ENCODE results near the gene SPCS2. TPM values are rescaled to one million over a fixed set of nuclear protein-coding genes. Genes with fewer than 3 reads are reported as not detected.

Gene SPCS2
- total and polyA plus RNA-seq, 8 donors: 75.0 to 132 (median 103) TPM

- DNase-seq: no peak
- no peaks in the 10 kb centered on the region for H3K36me3 ChIP-seq
- no peak overlapping the region for H3K27ac ChIP-seq
- ATAC-seq: no peak
- no peak for TF ChIP-seq CTCF (IDR thresholded peaks at IDR 0.05)
- H3K27me3 ChIP-seq: no peaks in the 10 kb centered on the region
- 23 to 39% methylated on average over 1 of the region's 1 CpG for WGBS, 2 donors
- H3K4me1 ChIP-seq: peaks cover 0 to 5% (median 0%) of the 10 kb centered on the region in 3 donors
- no peaks in the 10 kb centered on the region for H3K9me3 ChIP-seq
- intact Hi-C loops (cut with DNase I): loop anchor here in 1 of 3 donors (10.0 kb wide), 1 partner anchor 220 kb away; the partner anchor contains the start of gene TPBGL
- no peak overlapping the region for H3K4me3 ChIP-seq
- no peak for FAIRE-seq
Measured at GRCh38 chr11:75024764-75025211, 75.7 kb downstream of the SPCS2 start.

GRCh38 chr11:75025561-75025960 lies 76.5 kb downstream of the SPCS2 start:
- no peaks in the 10 kb centered on the region for H3K36me3 ChIP-seq
- FAIRE-seq (no peak), ATAC-seq (no peak), DNase-seq (no peak)
- H3K27me3 ChIP-seq: no peaks in the 10 kb centered on the region
- H3K9me3 ChIP-seq: no peaks in the 10 kb centered on the region
- H3K27ac ChIP-seq: no peak overlapping the region
- intact Hi-C loops (cut with DNase I): loop anchor here in 1 of 3 donors (10.0 kb wide), 1 partner anchor 219 kb away; the partner anchor contains the start of gene TPBGL
- WGBS, 2 donors: 97 to 100% methylated on average over 1 of the region's 1 CpG
- no peak overlapping the region for H3K4me3 ChIP-seq
- H3K4me1 ChIP-seq: peaks cover 0 to 5% (median 0%) of the 10 kb centered on the region in 3 donors
- TF ChIP-seq CTCF (IDR thresholded peaks at IDR 0.05): no peak

GRCh38 chr11:75028321-75028720 lies 79.3 kb downstream of the SPCS2 start:
- no peak overlapping the region for H3K4me3 ChIP-seq
- H3K27ac ChIP-seq: no peak overlapping the region
- H3K36me3 ChIP-seq: no peaks in the 10 kb centered on the region
- DNase-seq (no peak), ATAC-seq (no peak), FAIRE-seq (no peak)
- H3K4me1 ChIP-seq: no peaks in the 10 kb centered on the region
- H3K27me3 ChIP-seq: no peaks in the 10 kb centered on the region
- intact Hi-C loops (cut with DNase I): loop anchor here in 1 of 3 donors (10.0 kb wide), 1 partner anchor 216 kb away; the partner anchor contains the start of gene TPBGL
- no peaks in the 10 kb centered on the region for H3K9me3 ChIP-seq
- TF ChIP-seq CTCF (IDR thresholded peaks at IDR 0.05): no peak

Other genes starting within 250 kb of the SPCS2 start
- gene CHRDL2, start 217.8 kb upstream of the SPCS2 start, total RNA-seq: 1 to 10 TPM in 2 of 6 donors, under 1 TPM in 3, not detected in 1; 0.72 to 6.9 (median 0.82) TPM
- 1 to 10 TPM; 2.0 to 3.8 TPM for gene CHRDL2, start 217.8 kb upstream of the SPCS2 start, polyA plus RNA-seq
- 10 to 100 TPM in 1 of 6 donors, 1 to 10 TPM in 5; 6.7 to 12.0 (median 7.5) TPM for gene RNF169, start 200.4 kb upstream of the SPCS2 start, total RNA-seq
- 1 to 10 TPM; 2.3 to 3.5 TPM for gene RNF169, start 200.4 kb upstream of the SPCS2 start, polyA plus RNA-seq
- gene XRRA1, start 175 bp upstream of the SPCS2 start, total RNA-seq: 10 to 100 TPM in 3 of 6 donors, 1 to 10 TPM in 3; 7.5 to 22.5 (median 9.9) TPM
- 1 to 10 TPM; 2.4 to 6.1 TPM for gene XRRA1, start 175 bp upstream of the SPCS2 start, polyA plus RNA-seq
- gene NEU3, start 39.7 kb downstream of the SPCS2 start, total RNA-seq: 1 to 10 TPM; 3.1 to 7.2 (median 4.0) TPM
- gene NEU3, start 39.7 kb downstream of the SPCS2 start, polyA plus RNA-seq: 1 to 10 TPM; 3.8 to 6.2 TPM
- gene OR2AT4, start 147.6 kb downstream of the SPCS2 start, total RNA-seq: not detected
- under 1 TPM in 1 of 2 donors, not detected in 1; under 0.01 TPM for gene OR2AT4, start 147.6 kb downstream of the SPCS2 start, polyA plus RNA-seq
- 10 to 100 TPM; 10.3 to 71.4 (median 31.5) TPM for gene SLCO2B1, start 201.8 kb downstream of the SPCS2 start, total RNA-seq
- gene SLCO2B1, start 201.8 kb downstream of the SPCS2 start, polyA plus RNA-seq: 1 to 10 TPM; 3.6 to 9.7 TPM

All from pancreas (tissue), 10 donors.